ENCODE measurements around the gene KLK5. TPM values are rescaled to one million over a fixed set of nuclear protein-coding genes. Genes with fewer than 3 reads are reported as not detected.

KLK5 gene
- total and polyA plus RNA-seq, 2 donors (not counting 1 experiment from before 2014, with no cell fraction given), result not detected

GRCh38 chr19:50967929-50968715 is 15.3 kb upstream of the KLK5 start:
- peaks cover 45% of the 10 kb centered on the region for H3K27me3 Mint-ChIP-seq
- POLR2A ChIA-PET, result no interaction called here

GRCh38 chr19:50964266-50964665 is 11.4 kb upstream of the KLK5 start:
- no peak overlapping the region for H3K9ac ChIP-seq (ENCODE audit: low read length)
- H3K4me2 ChIP-seq (replicated peaks; ENCODE audit: low read depth, low read length, poor library complexity, severe bottlenecking), result no peak overlapping the region
- WGBS (ENCODE audit: insufficient coverage), result no CpG with 5 or more reads among the region's 3 CpGs
- no peak overlapping the region for H2AFZ ChIP-seq (ENCODE audit: insufficient read depth, low read depth, low read length, poor library complexity, severe bottlenecking)
- TF ChIP-seq, protein P1, sequence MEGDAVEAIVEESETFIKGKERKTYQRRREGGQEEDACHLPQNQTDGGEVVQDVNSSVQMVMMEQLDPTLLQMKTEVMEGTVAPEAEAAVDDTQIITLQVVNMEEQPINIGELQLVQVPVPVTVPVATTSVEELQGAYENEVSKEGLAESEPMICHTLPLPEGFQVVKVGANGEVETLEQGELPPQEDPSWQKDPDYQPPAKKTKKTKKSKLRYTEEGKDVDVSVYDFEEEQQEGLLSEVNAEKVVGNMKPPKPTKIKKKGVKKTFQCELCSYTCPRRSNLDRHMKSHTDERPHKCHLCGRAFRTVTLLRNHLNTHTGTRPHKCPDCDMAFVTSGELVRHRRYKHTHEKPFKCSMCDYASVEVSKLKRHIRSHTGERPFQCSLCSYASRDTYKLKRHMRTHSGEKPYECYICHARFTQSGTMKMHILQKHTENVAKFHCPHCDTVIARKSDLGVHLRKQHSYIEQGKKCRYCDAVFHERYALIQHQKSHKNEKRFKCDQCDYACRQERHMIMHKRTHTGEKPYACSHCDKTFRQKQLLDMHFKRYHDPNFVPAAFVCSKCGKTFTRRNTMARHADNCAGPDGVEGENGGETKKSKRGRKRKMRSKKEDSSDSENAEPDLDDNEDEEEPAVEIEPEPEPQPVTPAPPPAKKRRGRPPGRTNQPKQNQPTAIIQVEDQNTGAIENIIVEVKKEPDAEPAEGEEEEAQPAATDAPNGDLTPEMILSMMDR (IDR thresholded peaks at IDR 0.05), result no peak
- TF ChIP-seq EZH2 (IDR thresholded peaks at IDR 0.05; ENCODE audit: borderline replicate concordance, insufficient read depth, low read depth, low read length, poor library complexity, severe bottlenecking), result no peak
- no peaks in the 10 kb centered on the region for H3K79me2 ChIP-seq (ENCODE audit: control insufficient read depth, insufficient read depth, low read length)
- H3K4me3 ChIP-seq (ENCODE audit: control extremely low read depth in 1 of 5, extremely low read depth in 1 of 5, insufficient read depth in 1 of 5, low read depth in 2 of 5, low read length in 4 of 5), result no peak overlapping the region
- peaks cover 0 to 9% (median 0%) of the 10 kb centered on the region in 4 experiments for H3K27me3 ChIP-seq (replicated peaks in 1 of 4; ENCODE audit: control extremely low read depth in 1 of 4, control insufficient read depth in 3 of 4, insufficient read depth in 4 of 4, low read length in 3 of 4)
- CTCF ChIA-PET, result no interaction called here
- Mint-ChIP-seq H3K27me3 (peaks cover 24% of the 10 kb centered on the region), H3K4me3 (no peak overlapping the region), H3K27ac (no peak overlapping the region), H3K9me3 (ENCODE audit: insufficient read depth) (peaks cover 3% of the 10 kb centered on the region), H3K4me1 (no peaks in the 10 kb centered on the region)
- H3K36me3 ChIP-seq (replicated peaks in 1 of 2; ENCODE audit: control extremely low read depth in 1 of 2, control insufficient read depth in 1 of 2, extremely low read depth in 1 of 2, insufficient read depth in 2 of 2, low read length in 1 of 2), result no peaks in the 10 kb centered on the region
- no peak overlapping the region for H3K27ac ChIP-seq (ENCODE audit: low read length in 2 of 2)
- POLR2A ChIA-PET, result no interaction called here
- no peak for DNase-seq
- H3K4me1 ChIP-seq (ENCODE audit: control insufficient read depth in 2 of 2, insufficient read depth in 2 of 2, low read length in 2 of 2), result no peaks in the 10 kb centered on the region
- no peak for ATAC-seq (ENCODE audit: low read depth)
- intact Hi-C loops (cut with micrococcal nuclease), result no loop called here
- no peaks in the 10 kb centered on the region for H4K20me1 ChIP-seq (ENCODE audit: control insufficient read depth, insufficient read depth, low read length, poor library complexity, severe bottlenecking)
- H3K9me3 ChIP-seq (ENCODE audit: control extremely low read depth in 1 of 3, control insufficient read depth in 2 of 3, insufficient read depth in 1 of 3, low read length in 2 of 3), result peaks cover 0 to 10% (median 0%) of the 10 kb centered on the region in 3 donors

More at GRCh38 chr19:50967929-50968715, 15.3 kb upstream of the KLK5 start:
- Mint-ChIP-seq H3K9me3 (ENCODE audit: insufficient read depth) (no peaks in the 10 kb centered on the region), H3K4me1 (no peaks in the 10 kb centered on the region), H3K27ac (no peak overlapping the region), H3K4me3 (no peak overlapping the region)
- no peaks in the 10 kb centered on the region for H3K36me3 ChIP-seq (replicated peaks in 1 of 2; ENCODE audit: control extremely low read depth in 1 of 2, control insufficient read depth in 1 of 2, extremely low read depth in 1 of 2, insufficient read depth in 2 of 2, low read length in 1 of 2)
- CTCF ChIA-PET, result no interaction called here
- no peaks in the 10 kb centered on the region for H4K20me1 ChIP-seq (ENCODE audit: control insufficient read depth, insufficient read depth, low read length, poor library complexity, severe bottlenecking)
- DNase-seq (no peak), ATAC-seq (ENCODE audit: low read depth) (no peak)
- H3K79me2 ChIP-seq (ENCODE audit: control insufficient read depth, insufficient read depth, low read length), result no peaks in the 10 kb centered on the region
- H2AFZ ChIP-seq (ENCODE audit: insufficient read depth, low read depth, low read length, poor library complexity, severe bottlenecking), result no peak overlapping the region
- no peak for TF ChIP-seq EZH2 (IDR thresholded peaks at IDR 0.05; ENCODE audit: borderline replicate concordance, insufficient read depth, low read depth, low read length, poor library complexity, severe bottlenecking)
- TF ChIP-seq, protein P1 (IDR thresholded peaks at IDR 0.05), result no peak
- no peak overlapping the region for H3K9ac ChIP-seq (ENCODE audit: low read length)
- peaks cover 0 to 12% (median 0%) of the 10 kb centered on the region in 4 experiments for H3K27me3 ChIP-seq (replicated peaks in 1 of 4; ENCODE audit: control extremely low read depth in 1 of 4, control insufficient read depth in 3 of 4, insufficient read depth in 4 of 4, low read length in 3 of 4)
- intact Hi-C loops (cut with micrococcal nuclease), result no loop called here
- H3K9me3 ChIP-seq (ENCODE audit: control extremely low read depth in 1 of 3, control insufficient read depth in 2 of 3, insufficient read depth in 1 of 3, low read length in 2 of 3), result peaks cover 0 to 4% (median 0%) of the 10 kb centered on the region in 3 donors
- 46% methylated on average over 18 of the region's 20 CpGs for WGBS (ENCODE audit: insufficient coverage)
- no peak overlapping the region for H3K4me3 ChIP-seq (ENCODE audit: control extremely low read depth in 1 of 5, extremely low read depth in 1 of 5, insufficient read depth in 1 of 5, low read depth in 2 of 5, low read length in 4 of 5)
- no peak overlapping the region for H3K27ac ChIP-seq (ENCODE audit: low read length in 2 of 2)
- no peaks in the 10 kb centered on the region for H3K4me1 ChIP-seq (ENCODE audit: control insufficient read depth in 2 of 2, insufficient read depth in 2 of 2, low read length in 2 of 2)
- H3K4me2 ChIP-seq (replicated peaks; ENCODE audit: low read depth, low read length, poor library complexity, severe bottlenecking), result no peak overlapping the region
